GM21619 (cell line): ENCODE data around the gene KCNQ1.

Experiments
- ATAC-seq: cut with Tn5 transposase; IDR thresholded peaks from one replicate; pipeline ENCODE4 v1.9.1; 2021; ENCODE audit not compliant: unreplicated experiment

The KCNQ1 gene

DNA sequence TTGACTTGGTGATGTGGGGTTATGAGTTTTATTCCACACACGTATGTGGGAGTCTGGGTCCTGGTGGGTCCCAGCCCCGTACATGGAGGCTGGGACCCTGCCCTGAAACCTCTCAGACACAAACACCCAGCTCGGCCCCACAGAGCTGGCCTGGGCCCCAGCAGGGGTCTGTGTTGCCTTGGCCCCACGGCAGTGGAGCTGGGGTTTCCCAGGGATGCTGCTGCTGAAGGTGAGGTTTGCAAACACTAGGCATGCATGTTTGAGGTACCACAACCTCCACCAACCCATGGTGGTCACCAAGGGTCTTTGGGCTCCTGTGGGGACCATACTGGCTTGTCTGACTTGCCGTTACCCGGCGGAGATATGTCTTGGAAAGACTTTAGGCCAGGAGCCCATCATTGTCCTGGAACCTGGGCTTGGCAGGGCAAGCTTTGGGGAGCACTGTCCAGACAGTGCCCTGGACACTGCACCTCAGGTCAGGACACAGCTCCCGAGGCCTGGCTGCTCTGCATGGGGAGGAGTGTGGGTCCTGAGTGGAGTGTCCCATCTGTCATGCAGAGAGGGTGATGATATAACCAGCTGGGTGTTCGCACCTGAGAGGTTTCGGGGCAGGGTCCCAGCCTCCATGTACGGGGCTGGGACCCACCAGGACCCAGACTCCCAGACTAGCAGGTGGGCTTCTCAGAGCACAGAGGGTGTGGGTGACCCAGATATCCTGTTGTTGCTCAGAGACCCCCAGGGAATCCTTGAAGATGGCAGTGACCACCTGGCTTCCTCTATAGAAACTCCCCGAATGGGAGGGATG lies 63.3 kb downstream of the KCNQ1 start:
- no peak for ATAC-seq

DNA sequence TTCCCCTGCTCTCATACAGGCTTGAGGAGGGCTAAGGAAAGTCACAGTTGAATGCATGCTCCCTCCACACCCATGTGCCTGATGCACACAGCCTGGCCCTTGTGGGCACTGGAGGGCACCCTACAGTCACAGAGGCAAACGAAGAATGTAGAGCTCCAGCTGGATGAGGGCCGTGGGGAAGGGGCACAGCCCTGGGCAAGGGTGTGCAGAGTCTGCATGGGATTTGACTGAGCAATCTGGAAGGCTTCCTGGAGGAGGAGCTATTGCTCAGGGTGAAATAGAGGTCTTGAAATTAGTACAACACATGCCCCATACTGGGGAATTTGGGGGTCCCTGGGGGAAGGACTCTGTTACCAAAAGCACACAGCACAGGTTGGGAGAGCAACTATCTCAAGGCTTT lies 64.0 kb downstream of the KCNQ1 start:
- ATAC-seq = no peak

DNA sequence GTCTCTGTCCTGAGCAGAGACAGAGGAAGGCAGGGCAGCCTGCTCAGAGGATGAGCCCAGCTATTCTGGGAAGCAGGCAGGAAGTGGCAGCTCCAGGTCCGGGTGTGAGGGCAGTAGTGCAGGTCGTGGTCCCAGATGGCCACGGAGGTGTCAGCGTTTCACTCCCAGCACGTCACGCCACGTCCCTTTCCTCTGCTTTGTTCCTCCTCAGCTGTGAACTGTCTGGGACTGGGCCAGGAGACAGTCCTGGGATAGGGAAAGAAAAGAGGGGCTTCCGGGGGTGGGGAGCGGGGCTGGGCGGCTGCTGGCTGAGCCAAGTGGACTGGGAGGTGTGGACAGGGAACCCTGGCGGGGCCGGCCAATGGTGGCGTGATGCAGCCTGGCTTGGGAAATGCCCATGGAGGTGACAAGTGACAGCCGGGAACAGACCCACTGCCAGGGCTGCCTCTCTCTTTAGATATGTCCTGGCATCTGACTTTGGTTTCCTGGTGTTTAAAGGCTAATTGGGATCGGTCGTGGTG lies 64.7 kb downstream of the KCNQ1 start:
- no peak for ATAC-seq

DNA sequence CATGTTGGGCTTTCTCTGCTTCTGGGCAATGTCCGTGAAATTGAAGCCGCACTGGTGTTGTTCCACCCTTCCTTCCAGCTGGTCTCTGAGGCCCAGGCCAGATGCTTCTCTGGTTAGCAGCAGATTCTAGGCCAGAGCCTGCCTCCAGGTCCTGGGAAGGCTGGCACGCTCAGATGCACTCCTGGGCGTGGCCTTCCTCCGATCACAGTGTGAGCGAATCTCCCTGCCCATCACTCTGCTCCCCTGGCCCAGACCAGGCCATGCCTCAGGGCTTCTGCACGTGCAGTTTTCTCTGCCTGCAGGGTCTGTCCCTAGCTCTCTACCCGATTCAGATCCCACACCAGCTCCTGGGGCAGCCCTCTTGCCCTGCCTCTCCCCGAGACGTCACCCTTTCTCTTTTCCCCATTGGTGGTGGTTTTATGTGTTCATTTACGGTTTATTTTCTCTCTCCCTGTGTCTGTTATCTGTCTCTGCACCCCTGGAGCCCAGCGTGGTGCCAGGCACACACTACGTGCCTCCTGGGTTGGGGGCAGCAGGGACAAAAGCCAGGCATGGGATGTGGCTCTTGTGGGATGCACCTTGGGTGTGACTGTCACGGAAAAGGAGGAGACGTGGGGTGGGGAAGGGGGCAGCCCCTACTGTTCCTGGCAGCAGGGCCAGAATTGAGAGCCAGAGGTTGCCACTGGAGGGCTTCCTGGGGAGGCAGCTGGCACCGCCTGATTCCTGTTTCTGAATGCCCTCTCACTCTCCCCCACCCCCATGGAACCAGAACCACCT lies 66.0 kb downstream of the KCNQ1 start:
- ATAC-seq = no peak

DNA sequence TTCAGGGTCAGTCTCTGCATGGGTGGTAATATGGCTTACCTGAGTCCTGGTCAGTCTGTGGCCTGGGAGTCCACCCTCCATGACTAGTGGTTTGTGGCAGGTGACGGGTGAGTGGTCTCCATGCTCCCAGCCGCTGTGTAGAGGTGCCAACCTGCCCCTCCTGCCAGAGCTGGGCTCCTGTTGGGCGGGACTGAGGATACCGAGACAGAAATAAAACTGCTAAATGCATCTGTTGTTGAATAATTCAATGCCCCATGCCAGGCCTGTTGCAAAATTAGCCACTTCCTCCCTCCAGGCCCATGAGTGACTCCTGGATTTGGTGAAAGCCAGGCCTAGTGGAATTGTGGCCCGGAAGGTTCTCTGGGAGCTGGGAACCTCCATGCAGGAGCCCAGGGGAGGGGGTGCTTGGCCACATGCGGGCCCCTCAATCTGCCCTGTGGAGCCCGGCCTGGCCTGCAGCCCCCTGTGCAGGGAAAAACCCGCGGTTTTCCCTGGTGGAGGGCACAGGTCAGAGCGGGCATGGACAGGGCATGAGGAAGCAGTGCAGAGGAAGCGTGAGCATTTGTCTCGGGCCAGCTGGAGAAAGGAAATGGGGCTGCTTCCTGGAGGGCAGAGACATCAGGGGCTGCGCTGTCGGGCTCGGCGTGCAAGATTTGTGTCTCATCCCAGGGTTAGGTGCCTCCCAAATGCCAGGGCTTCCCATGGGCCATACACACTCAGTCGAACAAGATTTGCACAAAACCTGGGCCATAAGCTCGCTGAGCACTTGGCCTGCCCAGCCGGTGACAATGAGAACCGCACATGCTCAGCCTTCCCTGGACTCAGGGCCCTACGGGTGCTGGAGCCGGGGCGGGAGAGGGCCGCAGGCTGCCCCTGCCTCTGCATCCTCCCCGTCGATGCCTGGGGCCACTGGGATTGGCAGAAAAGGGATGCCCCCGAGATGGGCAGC lies 66.9 kb downstream of the KCNQ1 start:
- ATAC-seq = no peak

DNA sequence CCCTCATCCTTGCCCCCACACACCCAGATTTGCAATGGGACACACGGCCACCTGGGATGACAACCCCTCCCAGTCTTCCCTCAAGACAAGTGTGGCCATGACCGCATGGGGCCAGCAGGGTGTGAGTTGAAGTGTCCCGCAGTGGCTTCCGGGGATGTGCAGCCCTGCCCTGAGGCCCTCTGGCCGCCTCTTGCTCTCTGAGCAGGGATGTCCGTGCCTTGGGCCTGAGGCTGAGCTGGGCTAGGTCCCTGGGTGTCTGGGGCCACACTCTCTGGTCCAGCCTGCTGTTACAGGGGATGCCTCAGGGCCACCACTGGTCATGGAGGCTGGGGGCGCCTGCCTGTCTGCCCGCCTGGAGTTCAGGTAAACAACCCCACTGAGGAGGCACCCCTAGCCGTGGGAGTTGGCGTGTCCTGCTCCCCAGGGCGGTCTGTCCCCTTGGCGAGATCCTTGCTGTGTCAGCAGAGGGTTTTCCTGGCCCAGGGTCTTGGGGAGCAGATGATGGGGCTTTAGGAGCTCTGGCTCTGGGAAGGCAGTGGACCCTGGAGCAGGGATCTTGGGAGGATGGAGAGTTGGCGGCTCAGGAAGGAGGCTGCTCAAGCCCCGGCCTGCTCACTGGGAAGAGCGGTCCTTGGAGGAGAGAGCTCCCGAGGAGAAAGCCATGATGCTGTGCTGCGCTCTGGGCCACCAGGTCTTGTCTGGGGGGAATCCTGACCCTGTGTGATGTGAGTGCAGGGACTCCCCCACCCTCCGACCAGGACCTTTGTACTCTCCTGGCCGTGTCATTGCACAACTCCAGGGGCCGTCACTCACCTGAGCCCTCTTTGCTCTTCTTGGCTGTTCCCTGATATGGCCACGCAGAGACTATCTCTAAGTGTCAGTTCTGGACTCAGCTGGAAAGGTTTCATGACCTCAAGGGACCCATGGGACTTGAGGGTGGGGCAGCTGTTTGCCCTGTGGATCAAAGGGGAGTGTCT lies 67.9 kb downstream of the KCNQ1 start:
- ATAC-seq = no peak

DNA sequence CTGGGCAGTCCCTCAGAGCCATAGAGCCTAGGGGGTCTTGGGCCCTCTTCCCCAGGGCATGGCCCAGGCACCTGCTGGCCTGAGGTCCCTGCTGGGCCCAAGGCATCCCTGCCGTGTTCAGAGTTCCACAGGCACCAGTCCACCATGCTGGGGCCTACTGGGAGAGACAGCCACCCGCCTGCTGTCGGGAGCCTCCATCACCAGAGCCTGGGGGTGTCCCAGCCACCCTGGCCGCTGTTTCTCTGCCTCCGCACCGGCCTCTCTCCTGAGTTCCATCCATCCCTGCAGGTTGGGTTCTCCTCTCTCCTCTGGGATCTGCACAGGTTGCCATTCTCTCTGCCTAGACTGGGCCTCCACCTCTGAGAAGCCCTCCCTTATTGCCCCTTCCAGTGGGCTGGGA lies 68.6 kb downstream of the KCNQ1 start:
- no peak for ATAC-seq

DNA sequence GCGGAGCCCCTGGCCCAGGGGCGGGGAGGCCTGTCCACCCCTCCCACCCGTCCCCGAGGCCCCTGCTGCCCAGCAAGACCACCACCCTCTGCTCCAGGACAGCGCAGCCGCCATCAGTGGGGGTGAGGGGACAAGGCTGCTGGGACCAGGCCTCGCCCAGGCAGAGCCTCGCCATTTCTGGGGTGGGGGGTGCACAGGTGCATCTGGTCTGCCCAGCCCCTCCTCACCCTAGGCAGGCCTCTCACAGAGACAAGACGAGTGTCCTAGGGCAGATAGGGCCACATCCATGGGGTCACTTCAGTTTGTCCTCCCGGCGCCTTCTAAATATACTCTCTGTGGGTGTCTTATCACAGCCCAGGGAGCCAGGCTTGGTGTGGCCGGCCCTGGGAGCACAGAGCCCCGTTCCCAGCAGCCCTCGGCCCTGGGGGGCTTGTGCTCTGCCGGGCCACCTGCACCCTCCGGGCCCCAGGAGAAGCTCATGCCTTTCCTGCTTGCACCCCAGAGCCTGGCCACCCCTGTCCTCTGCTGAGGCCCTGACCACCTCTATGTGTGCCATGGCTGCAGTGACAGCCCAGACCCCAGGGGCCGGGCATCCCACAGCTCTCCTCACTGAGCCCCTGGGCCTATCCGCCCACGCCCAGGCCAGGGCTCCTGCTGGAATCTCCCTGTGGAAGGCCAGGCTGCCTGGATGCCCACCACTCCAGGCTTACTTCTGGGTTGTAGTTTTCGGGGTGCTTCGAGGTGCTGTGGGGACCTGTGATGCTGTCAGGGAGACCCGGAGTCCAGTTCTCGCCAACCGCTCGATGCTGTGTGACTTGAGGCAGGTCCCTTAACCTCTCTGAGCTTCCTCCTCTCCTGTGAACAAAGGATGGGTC lies 70.8 kb downstream of the KCNQ1 start:
- no peak for ATAC-seq

DNA sequence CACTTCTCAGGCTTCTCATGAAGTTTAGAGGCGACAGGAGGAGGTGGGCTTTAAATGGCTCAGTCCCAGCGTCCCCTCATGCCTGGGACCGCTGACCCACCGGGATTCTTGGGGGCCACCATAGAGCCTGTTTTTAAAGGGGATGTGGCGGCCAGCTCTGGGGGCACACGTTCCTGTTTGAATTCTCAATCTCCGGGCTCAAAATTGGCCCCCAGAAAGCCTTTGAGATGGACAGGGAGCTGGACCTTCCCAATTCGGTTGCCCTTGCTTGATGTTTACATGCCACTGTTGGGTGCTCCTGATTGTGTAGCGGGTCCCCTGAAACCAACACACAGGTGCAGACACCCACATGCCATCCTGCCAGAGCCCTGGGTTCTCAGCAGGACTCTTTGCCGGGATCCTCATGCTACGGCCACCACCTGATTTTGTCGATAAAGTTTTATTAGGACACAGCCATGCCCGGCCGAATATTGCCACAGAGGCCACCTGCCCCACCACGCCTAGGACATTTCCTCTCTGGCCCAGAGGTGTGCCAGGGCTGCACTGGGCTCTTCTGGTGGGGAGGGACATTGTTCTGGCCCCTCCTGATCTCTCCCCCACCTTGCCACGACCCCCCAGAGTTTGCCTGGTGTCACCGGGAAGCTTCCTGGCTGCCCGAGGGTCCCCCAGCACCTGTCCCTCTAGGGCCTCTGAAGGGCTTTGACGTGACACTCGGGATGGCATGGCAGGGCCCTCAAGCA lies 71.6 kb downstream of the KCNQ1 start:
- no peak for ATAC-seq

DNA sequence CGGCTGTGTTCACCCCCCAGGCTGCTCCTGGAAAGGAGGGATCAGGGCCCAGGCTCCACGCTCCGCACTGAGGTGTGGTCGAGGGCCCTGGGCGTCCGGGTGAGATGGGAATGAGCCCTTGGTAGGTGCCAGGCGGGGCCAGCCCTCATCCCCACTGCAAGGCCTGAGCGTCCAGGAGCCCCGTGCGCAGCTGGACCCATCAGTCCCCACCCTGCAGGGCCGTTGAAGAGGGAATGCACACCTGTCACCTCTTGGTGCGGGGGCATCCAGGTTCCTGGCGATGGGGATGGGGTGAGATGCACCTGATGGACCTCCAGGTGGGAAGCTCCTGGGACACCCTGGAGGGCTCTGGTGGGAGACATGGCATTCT lies 72.2 kb downstream of the KCNQ1 start:
- ATAC-seq = no peak

DNA sequence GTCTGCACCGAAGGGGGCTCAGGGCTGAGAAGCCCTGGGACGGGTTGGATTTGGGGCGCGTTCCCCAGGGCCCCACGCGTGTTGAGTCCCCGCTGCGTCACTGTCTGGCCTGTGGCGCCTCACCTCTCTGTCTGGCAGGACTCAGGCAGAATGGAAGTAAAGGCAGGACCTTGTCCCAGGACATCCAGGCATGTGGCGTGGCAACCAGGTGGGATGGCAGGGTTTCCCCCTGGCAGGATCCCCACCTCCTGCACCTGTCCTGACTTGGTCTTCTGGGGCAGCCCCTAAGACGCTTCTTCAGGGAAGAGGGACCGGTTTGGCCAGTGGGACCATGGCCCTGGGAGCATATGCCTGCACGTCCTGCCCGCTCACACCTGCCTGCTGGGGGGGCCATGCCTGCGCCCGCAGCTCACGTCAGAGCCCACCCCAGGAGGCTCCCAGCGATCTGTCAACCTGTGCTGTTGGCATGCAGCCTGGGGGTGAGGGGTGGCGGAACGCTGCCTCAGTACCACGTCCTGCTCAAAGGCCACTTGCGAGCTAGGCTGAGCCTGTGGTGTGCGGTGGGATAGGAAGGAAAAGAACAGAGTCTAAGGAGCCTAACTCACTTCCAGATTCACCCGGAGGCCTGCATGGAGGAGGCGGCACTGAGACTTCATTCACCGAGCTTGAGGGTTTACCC lies 72.7 kb downstream of the KCNQ1 start:
- ATAC-seq = no peak

DNA sequence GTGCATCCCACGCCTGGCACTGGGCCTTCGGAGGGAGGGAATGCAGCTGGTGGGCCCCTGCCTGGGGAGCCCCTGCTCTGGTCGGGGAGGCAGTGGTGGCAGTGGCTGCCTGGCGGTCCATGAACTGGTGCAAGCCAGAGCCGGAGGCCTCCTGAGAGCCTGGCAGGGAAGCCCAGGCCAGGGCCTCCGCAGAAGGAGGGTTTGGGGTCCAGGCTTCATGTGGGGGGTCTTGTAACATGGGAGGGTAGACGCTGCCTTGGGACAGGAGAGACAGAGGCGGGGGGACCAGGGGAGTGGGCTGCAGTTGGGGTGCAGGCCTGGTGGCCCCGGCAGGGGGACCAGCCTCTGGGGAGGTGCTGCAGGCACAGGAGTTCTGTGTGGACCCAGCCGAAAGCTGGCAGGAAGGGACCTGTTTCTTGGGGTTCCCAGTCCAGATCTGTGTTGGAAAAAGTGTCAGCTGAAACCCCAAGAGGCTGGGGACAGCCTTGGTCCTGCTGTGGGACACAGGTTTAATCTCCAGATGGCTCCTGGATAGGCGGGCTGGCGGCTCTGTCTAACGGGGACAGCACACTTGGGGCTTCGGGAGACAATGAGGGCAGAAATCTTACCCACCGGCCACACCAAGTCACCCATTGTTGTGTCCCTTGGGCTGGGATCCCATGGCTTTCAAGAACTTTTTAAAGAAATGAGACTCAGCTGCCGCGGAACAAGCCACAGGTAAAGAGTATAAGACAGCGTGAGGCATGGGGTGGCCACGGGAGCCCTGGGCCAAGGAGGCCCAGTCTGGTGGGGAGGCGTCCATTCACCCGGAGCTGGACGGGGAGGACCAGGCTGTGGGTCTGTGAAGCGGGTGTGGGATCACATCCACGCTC lies 73.5 kb downstream of the KCNQ1 start:
- ATAC-seq = no peak

DNA sequence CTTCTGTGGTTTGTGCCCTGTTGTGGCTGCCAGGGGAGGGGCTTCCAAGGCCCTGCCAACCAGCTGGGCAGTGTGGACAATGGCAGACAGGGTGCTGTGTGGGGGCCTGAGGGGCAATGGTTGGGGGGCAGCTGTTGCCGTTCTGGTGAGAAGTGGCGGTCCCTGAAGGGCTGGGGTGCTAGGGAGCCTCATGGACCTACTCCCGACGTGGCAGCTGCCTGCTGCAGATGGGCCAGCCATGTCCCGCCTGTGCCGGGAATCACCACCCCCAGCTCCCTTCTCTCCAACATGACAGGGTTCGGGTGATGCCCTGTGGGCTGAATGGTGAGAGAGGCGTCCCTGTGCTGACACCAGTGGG lies 74.2 kb downstream of the KCNQ1 start:
- ATAC-seq = no peak

DNA sequence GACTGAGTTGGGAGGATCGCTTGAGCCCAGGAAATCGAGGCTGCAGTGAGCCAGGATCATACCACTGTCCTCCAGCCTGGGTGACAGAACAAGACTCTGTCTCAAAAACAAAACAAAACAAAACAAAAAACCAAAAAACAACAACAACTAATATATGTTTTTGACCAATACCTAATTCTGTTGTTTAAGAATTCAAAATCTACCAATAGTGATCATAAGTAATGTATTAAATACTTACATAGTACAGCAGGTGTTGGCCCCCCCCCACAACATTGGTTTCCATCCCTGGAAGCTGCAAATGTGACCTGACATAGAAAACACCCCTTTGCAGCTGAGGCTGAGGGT lies 74.7 kb downstream of the KCNQ1 start:
- ATAC-seq = no peak

DNA sequence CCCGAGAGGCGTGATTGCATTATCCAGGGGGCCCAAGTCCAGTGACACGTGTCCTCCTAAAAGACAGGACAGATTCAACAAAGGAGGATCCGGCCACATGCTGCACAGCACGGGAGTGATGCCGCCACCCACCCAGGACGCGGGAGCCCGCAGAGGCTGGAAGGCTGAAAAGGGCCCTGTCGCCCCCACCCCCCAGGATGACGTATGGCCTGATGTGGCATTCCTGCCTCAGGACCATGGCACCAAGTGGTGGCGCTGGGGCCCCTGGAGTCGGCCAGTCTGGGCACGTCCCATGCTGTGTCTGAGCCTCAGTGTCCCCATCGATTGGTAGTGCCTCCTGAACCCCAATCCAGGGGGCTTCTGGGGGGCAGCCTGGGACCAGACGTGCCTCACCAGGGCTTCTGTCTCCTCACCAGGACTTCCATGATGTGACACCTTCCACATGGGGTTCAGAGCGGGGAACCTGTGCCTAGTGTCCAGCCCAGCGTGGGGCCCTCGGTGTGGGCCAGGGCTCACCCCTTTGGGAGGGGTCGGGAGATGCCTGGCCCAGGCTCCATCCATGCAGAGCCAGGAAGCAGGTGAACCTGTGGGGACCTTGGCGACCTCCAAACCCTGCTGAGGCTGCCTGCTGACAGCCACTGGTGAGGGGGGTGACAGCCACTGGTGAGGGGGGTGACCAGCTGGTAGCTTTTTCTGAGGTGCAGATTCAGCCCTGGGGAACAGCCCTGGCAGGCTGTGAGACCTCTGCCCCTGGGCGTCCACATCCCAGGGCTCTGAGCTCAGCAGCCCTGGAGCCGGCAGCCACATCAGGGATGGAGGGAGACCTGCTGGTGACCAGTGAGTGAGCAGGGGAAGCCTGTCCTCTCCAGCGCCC lies 75.3 kb downstream of the KCNQ1 start:
- no peak for ATAC-seq

DNA sequence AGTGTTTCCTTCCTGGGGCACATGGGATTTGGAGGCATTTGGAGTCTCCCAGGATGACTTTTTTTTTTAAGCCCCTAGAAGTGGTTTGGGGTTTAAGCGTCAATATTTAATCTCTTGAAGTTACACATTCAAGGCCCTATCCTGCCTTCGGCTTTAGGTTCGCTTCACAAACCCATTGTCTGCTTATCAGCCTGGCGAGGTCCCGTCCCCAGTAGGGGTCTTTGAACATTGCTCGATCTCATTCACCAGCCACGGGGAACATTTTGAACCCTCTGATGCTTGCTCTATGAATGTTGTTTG lies 75.9 kb downstream of the KCNQ1 start:
- no peak for ATAC-seq
